UCSD-AML1 (cell line): ENCODE data around the gene LRIG1.

Experiments
- DNase-seq: peaks from one replicate; lab custom pipeline; 2025; ENCODE audit not compliant: unreplicated experiment; lab: John Stamatoyannopoulos, UW

The LRIG1 gene

DNA sequence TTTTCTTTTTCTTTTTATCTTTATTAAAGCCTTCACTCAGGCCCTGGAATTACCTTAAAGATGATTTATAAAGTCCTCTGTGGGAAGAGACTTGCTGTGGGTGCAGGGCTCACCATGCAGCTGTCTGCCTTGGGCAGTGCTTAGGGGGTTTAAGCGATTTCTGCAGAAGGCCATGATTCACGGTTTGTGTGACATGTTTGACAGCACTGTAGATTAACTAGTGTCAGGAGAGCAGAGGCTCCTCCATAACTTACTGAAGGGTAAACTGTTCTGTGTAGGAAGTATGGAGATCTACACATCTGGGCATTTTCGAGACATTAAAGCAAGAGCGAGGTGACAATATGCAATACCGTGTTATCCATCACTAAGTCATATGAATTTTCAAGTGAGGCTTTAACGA lies 137.7 kb downstream of the LRIG1 start:
- DNase-seq = no peak

DNA sequence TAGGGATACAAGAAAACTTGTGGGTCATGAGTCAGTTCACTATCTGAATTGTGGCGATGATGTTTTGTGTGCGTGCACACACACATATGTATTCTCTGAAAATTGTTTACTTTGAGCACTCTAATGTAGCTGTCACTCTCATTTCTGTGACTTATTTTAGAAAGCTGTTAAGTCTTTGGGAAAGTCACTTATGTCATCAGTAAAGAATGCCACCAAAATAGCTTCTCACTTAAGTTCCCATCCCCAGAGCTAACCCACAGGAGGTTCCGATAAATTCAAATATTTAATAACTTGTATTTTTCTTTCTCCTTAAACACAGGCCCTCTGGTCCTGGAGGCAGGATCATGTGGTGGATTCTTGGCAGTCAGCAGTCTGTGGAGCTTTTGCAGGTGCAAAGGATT lies 138.3 kb downstream of the LRIG1 start:
- DNase-seq = no peak

DNA sequence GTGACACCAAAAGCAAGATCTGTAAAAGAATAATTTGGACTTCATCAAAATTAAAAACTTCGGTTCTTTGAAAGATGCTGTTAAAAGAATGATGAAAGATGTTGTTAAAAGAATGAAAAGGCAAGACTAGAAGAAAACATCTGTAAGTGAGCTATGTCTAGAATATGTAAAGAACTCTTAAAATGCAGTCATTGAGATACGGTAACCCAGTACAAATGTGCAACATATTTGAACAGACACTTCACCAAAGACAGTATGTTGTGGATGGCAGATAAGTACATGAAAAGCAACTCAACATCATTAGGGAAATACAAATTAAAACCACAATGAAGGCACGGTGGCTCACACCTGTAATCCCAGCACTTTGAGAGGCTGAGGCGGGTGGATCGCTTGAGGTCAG lies 139.5 kb downstream of the LRIG1 start:
- no peak for DNase-seq

DNA sequence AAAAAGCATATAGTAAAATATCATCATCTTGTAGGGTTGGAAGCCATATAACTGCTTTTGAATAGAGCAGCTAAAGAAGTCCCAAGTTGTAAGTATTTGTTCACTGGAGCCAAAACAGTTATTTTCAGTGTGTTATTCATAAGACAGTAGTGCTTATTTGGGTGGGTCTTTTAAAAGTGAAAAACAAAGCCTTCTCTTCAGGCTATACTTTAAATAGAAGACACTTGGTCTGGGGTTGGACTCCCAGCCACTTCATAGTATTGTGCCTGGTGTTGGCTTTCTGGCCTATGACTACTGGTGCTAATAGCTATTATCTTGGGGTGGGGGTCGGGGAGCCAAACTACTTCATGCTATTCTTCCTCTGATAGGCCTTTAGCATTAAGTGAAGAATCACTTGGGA lies 144.8 kb downstream of the LRIG1 start:
- no peak for DNase-seq

DNA sequence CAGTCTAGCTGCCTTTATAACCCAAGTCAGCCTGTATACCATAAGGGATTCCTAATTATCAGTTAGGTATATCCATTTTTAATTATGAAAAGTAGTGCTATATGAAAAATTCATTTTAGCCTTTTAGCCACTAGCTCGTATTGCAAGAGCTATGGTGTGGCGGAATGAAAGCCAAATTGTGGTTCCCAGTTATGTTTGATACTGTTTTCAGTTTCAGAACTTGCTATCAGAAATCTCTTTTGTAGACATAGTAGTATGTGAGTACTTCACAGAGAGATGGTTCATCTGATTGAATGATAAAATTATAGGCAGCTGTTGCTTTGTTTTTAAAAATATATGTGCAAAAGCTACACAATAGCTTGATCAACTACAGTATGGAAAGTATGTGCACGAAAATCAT lies 145.4 kb downstream of the LRIG1 start:
- DNase-seq = no peak

DNA sequence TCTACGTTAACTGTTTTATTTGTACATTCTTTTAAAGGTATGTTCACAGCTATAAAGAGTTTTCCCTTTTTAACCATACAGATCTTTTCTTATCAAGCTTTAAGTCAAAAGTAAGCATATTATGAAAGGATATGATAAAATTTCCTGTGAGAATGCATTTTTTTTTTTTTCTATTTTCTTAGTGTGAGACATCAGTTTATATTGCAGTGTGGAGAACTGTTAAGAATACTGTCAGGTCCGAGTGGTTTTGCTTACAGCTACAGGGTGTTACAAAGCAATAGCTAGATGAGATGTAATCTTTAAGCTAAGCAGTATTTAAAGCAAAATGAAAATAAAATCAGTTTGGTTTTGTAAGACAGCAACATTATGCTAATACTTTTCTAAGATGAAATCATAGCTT lies 146.8 kb downstream of the LRIG1 start:
- no peak for DNase-seq

DNA sequence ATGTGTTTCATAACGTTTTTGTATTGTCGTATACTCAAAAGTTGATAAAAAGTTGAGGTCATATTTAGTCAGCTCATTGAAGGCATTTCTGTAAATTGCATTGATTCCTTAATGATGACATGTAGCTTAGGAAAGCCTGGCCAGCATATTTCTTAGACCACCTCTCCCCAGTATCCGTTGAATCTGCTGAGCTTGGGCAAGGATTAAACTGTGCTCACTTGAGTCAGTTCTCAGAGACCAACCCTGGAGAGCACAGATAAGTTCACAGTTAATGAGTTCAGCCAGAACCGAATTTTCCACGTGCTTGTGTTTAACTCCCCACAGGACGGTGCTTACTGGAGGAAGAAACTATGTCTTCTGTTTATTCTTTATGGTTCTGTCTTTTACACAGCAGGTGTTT lies 147.3 kb downstream of the LRIG1 start:
- no peak for DNase-seq

DNA sequence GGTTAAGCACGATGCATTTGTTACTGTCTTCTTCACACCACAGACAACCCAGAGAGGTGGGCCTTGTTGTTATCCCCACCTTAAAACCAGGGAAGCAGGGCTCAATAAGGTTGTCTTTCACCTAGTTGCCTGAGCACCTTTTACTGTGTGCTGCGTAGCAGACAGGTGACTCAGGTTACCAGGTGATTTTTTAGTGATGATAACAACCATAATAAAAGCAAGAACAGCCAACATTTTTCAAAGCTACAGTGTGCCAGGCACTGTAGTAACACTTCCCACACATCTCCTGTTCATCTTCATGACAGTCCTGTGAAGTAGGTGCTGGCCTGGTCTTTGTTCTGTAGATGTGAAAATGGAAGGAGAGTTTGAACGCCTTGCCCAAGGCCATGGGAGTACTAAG lies 147.8 kb downstream of the LRIG1 start:
- no peak for DNase-seq

DNA sequence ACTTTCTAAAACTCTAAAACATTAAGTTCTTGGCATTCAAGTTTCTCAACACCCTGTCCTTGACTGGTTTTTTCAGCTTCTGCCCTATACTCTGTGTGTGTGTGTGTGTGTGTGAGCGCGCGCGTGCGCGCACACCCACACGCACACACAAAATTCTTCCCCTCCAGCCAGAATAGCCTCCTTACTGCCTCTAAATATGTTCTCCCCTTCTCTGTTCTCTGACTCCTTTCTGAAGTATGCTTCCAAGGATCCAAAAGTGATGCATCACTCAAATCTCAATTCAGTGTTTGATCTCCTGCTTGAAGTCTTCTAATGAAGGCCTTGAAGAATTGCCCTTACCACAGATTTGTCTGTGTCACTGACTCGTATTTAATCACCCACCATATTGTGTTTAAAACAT lies 150.2 kb downstream of the LRIG1 start:
- DNase-seq = no peak

DNA sequence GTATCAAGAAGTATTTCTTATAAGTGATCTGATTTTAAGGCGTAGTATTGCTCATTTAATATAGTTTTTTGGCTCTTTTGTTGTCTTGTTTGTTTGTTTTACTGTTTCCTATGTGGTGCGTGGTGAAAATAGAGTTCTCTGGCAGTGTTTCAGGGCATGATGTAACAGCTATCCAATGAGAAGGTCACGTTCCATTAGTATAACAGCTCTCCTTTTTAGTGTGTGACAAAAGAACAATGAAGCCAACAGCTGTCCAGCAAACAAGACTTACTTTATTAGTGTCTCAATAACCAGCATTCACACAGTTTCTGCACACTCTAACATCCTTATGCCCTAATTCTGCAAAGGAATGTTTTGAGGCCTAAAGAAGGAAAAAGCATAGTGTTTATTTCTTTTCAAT lies 152.1 kb downstream of the LRIG1 start:
- DNase-seq = no peak

DNA sequence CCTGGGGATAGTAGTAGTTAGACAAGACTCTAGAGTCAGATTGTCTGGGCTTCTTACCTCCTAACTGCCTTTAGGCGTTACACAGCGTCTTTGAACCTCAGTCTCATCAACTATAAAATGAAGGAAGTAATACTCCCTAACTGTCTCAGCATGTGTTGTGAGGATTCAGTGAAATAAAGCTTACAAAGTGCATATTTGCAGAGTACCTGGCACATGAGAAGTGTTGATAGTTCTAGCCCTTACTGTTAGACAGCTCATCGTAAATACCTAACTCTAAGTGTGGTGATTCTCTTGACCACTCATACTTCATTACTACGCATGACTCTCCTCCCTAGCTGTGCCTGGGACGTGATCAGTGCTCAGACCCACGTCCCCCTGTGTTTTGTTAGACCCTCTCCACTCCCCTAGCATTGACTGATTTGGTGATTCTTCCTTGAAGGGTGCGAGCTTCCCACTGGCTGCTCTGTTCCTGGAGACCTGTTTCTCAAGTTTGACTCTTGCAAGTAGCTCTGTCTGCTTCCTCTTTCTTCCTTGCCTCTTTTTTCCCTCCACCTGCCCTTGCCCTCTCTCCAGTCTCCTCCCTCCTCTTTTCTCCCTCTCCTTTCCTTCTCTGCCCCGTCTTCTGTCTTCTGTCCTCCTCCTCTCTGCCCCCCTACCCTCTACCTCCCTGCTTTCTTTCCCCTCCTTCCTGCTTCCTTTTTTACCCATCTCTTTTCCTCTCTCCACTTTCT lies 155.8 kb downstream of the LRIG1 start:
- no peak for DNase-seq

DNA sequence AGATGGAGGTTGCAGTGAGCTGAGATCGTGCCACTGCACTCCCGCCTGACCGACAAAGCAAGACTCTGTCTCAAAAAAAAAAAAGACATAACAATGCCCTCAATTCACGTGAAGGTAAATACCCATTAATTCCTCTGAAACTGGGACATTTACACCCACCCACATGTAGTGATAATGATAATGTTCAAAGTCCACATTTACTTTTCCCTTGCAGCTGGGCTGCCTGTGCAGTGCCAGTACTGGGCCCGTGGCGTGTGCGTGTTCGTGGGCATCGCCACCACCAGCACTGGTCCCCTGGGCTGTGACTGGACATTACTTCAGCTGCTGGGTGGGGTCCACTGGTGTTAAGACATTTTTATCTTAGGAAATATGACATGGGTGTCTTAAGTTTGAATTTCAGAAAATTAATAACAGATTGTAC lies 156.4 kb downstream of the LRIG1 start:
- DNase-seq = no peak

DNA sequence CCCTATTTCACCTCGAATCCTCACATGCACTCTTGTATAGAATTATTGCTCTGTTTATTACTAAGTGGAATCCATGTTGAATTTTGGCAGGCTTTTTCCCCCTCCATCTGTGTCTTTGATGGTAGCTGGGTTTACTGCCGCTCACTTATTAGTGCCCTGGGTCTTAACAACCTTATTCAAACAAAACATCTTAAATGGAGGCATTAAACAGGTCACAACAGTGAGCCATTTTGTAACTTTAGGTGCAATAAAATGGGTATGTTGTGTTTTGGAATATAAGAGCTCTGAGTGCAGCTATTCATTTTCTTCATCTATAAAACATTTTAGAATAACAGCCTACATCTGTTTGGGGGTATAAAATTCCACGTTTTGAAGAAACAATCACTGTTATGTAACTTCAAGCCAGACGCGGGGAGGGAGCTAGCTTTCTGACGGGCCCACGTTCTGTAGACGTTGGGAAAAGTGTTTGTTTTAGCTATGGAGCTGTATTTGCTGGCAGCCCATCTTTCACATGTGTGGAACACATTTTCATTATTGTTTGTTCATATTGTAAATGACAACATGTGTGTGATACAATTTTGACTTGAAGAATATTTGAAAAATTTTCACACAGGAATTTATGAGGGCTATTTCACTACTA lies 158.0 kb downstream of the LRIG1 start:
- no peak for DNase-seq

DNA sequence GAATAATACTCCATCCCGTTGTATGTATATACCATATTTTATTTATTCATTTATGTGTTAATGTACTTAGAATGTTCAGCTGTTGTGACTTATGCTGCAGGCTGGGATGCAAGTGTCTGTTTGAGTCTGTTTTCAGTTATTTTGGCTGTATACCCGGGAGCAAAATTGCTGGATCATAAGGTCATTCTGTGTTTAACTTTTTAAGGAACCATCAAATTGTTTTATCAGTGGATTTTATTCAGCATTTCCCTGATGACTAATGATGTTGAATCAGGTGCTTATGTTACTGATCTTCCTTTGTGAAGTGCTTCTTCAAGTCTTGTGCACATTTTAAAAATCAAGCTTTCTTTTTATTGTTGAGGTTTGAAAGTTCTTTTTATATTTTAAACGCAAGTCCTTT lies 161.9 kb downstream of the LRIG1 start:
- DNase-seq = no peak

DNA sequence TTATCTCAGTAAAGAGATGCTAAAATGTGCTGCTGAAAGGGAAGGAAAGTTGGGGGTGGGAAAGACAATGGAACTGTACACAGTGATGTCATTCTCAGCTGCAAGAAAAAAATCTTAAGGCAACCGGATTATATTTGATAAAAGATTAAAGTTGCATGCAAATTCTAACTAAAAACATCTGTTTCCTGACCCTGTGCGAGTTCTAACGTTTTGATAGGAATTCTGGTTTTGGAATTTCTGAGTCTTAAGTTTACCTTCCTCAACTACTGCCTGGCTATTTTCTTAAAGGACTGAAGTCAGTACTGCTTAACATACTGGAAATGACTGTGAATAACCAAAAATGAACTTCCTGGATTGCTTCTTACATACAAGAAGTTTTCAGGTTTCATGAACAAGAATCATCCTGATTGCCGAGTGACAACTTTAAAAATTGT lies 164.5 kb downstream of the LRIG1 start:
- no peak for DNase-seq

DNA sequence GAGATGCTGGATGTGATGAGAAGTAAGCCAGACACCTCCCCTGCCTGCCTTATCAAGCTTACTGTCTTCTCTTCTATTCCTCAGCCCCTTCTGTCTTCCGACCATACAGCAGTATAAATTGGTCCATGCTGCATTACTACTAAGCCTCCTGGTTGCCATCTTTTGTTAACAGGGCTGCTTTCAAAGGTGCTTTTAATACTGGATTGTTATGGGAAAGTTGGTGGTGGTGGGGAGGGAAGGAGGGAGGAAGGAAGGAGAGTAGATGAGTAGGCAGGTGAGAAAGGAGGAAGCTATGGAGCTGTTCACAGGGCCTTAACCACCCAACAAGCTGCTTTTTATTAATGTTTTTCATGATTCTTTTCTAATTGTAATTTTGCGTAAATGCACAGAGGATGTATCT lies 165.2 kb downstream of the LRIG1 start:
- no peak for DNase-seq
